Gastrocnemius medialis (tissue), 4 donors: ENCODE results near the gene RHOT1.

Experiments used
- CTCF ChIP-seq, 5 experiments: fragments of 450-650 bp in 3 of 5; fragments of 200-600 bp in 2 of 5; sonication (generic) in 2 of 5; IDR thresholded peaks in 4 of 5; conservative IDR thresholded peaks in 1 of 5; 1 replicate in 4 of 5; 2 replicates in 1 of 5; pipeline ENCODE4 v1.5.1; 2016 to 2019; ENCODE audit warnings: antibody characterized with exemption in 5 of 5, mild to moderate bottlenecking in 3 of 5, moderate library complexity in 3 of 5
- POLR2A ChIP-seq, 2 donors: fragments of 450-650 bp; IDR thresholded peaks; one replicate each; pipeline ENCODE4 v1.6.1; 2017; ENCODE audit warnings: antibody characterized with exemption in 2 of 2, mild to moderate bottlenecking in 2 of 2, moderate library complexity in 2 of 2

- TF ChIP-seq CTCF (IDR thresholded peaks at IDR 0.05 in 4 of 5, conservative IDR thresholded peaks at IDR 0.05 in 1 of 5) (no peak), POLR2A (IDR thresholded peaks at IDR 0.05) (no peak)
These were observed 81.4 kb downstream of the RHOT1 start for GRCh38 chr17:32223703-32224102.
